ENCODE results near the gene LSM6. TPM values are rescaled to one million over a fixed set of nuclear protein-coding genes. Genes with fewer than 3 reads are reported as not detected.

The LSM6 gene
- total RNA-seq, 3 donors from 2014 or later = 18.9 to 27.1 (median 22.2) TPM

- Histone ChIP-seq H3K9me3 (no peaks in the 10 kb centered on the region), H3K4me1 (ENCODE audit: low read depth) (no peaks in the 10 kb centered on the region), H3K36me3 (ENCODE audit: low read depth) (no peaks in the 10 kb centered on the region), H3K4me3 (no peak overlapping the region)
- no peak for DNase-seq
- no peak for ATAC-seq
- no peak for TF ChIP-seq CTCF (IDR thresholded peaks at IDR 0.05)
- intact Hi-C loops (cut with DNase I, micrococcal nuclease) = no loop called here
Measured at GRCh38 chr4:146194212-146194611, 18.7 kb downstream of the LSM6 start.

DNA sequence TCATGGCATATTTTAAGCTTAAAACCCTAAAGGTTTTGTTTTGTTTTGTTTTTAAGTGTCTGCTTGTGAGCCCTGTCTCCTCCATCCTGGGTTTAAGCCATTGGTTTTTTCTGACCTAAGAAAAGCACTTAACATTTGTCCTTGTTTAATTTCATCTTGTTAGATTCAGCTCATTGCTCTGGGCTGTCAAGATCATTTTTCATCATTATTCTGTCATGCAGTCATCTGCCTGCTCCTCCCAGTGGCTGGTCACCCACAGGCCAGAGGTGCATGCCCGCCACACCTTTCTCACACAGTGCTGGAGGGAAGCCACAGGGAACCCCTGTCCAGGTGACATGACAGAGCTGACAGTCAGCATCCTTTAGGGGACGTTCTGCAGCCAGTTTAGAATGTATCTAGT lies 27.1 kb downstream of the LSM6 start:
- ATAC-seq (no peak), DNase-seq (no peak)
- Histone ChIP-seq H3K9me3 (no peaks in the 10 kb centered on the region), H3K4me3 (no peak overlapping the region), H3K36me3 (ENCODE audit: low read depth) (no peaks in the 10 kb centered on the region), H3K4me1 (ENCODE audit: low read depth) (no peaks in the 10 kb centered on the region)
- intact Hi-C loops (cut with DNase I, micrococcal nuclease) = no loop called here
- no peak for TF ChIP-seq CTCF (IDR thresholded peaks at IDR 0.05)

DNA sequence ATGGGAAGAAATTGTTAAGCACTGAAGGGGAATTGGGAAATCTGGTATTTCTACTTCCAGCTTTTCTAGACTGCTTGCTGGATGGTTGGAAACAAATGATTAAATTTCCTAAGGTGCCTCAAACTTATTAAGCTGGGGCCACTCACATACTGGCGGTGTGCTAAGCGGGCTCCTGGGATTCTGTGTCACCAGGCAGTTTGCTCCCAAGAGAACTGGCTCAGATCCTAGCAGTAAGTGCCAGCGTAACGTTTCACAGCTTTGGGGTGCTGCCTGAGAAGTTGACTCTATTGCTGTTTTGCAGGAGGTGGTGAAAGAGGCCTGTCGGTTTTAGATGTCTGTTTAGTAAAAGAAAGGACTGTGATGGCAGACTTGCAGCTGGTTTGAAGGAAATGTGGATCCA lies 31.9 kb downstream of the LSM6 start:
- intact Hi-C loops (cut with DNase I, micrococcal nuclease) = no loop called here
- H3K36me3 ChIP-seq (ENCODE audit: low read depth) = no peaks in the 10 kb centered on the region
- ATAC-seq = no peak

DNA sequence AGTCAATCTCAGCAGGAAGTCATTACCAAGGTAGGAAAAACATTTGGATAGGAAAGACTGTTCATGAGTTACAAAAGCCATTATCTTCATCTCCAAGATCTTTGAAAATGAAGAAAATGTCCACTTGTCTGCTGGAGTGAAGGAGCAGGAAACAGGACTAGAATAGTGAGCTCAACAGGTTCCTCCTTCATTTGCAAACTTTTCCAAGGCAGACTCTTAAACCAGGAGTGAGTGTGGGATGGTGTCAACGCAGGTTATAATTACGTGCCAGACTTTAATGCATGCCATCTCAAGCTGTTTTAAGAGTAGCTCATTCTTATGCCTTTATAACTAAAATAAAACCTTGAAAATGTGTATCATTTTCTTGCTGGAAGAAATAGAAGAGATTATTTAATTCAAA lies 35.4 kb downstream of the LSM6 start:
- Histone ChIP-seq H3K36me3 (ENCODE audit: low read depth) (no peaks in the 10 kb centered on the region), H3K4me1 (ENCODE audit: low read depth) (no peaks in the 10 kb centered on the region), H3K4me3 (no peak overlapping the region), H3K9me3 (no peaks in the 10 kb centered on the region)
- DNase-seq = no peak
- intact Hi-C loops (cut with DNase I, micrococcal nuclease) = no loop called here
- TF ChIP-seq CTCF (IDR thresholded peaks at IDR 0.05) = no peak
- ATAC-seq = no peak

More for the DNA sequence above, 31.9 kb downstream of the LSM6 start:
- Histone ChIP-seq H3K9me3 (no peaks in the 10 kb centered on the region), H3K4me3 (no peak overlapping the region), H3K4me1 (ENCODE audit: low read depth) (no peaks in the 10 kb centered on the region)
- TF ChIP-seq CTCF (IDR thresholded peaks at IDR 0.05) = no peak
- DNase-seq = no peak

DNA sequence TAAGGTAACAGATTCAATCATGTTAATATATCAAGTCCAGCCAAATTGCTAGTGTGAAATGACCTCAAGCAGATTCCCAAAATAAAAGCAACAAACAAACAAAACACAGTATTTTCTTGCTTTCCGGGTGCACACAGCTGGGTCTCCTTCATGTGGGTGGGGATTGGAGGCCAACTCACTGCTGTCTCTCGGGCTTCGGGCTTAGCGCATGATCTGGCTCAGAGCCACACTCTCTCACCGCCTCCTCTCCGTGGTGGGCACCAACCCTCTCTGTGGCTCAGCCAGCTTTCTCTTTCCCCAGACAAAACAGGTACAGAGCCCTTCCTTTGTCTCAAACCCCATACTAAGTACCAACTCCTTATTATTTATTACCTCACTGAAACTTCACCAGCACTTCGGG lies 35.9 kb downstream of the LSM6 start:
- TF ChIP-seq CTCF (IDR thresholded peaks at IDR 0.05) = no peak
- ATAC-seq (no peak), DNase-seq (no peak)
- no peaks in the 10 kb centered on the region for H3K36me3 ChIP-seq (ENCODE audit: low read depth)
- no peak overlapping the region for H3K4me3 ChIP-seq
- H3K9me3 ChIP-seq = no peaks in the 10 kb centered on the region
- H3K4me1 ChIP-seq (ENCODE audit: low read depth) = no peaks in the 10 kb centered on the region
- intact Hi-C loops (cut with DNase I, micrococcal nuclease) = no loop called here

DNA sequence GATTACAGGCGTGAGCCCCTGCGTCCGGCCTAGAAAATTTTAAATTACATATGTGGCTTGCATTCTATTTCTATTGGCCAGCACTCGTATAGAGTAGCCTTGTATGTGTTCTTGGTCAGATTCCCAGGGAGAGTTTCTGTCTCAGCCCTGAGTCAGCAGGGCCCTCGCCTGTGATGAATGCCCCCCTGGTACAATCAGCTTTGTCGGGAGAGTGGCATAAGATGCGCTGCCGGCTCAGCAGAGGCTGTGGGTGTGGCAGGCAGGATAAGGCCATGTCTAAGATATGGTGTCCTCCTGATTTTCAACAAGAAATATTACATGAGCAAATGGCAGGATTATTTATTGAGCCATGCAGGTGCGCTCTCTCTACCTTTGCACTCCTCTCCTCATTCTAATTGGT lies 37.3 kb downstream of the LSM6 start:
- intact Hi-C loops (cut with DNase I, micrococcal nuclease) = no loop called here
- no peaks in the 10 kb centered on the region for H3K36me3 ChIP-seq (ENCODE audit: low read depth)
- DNase-seq (no peak), ATAC-seq (no peak)
- no peaks in the 10 kb centered on the region for H3K9me3 ChIP-seq
- H3K4me3 ChIP-seq = no peak overlapping the region
- no peak for TF ChIP-seq CTCF (IDR thresholded peaks at IDR 0.05)
- H3K4me1 ChIP-seq (ENCODE audit: low read depth) = no peaks in the 10 kb centered on the region
